HFFc6 (cell line): ENCODE results near the gene LYPD6. TPM values are rescaled to one million over a fixed set of nuclear protein-coding genes. Genes with fewer than 3 reads are reported as not detected.

Experiments
- DNase-seq: peaks from one replicate; pipeline ENCODE4 v3.0.0-alpha.2; 2018
- H3K27ac Mint-ChIP-seq: 2 replicates; pipeline ENCODE4 v1.8.0; 2020; ENCODE audit warnings: mild to moderate bottlenecking, mixed read lengths
- H3K27me3 Mint-ChIP-seq: 2 replicates; pipeline ENCODE4 v1.8.0; 2021; ENCODE audit warnings: mild to moderate bottlenecking, moderate library complexity, mixed read lengths; ENCODE audit not compliant: insufficient read depth
- H3K36me3 Mint-ChIP-seq: 2 replicates; pipeline ENCODE4 v1.8.0; 2021; ENCODE audit warnings: low read depth, mixed read lengths
- H3K4me1 Mint-ChIP-seq: 2 replicates; pipeline ENCODE4 v1.8.0; 2020; ENCODE audit warnings: low read depth, mixed read lengths
- H3K4me3 Mint-ChIP-seq: 2 replicates; pipeline ENCODE4 v1.8.0; 2020; ENCODE audit warnings: mild to moderate bottlenecking, moderate library complexity, mixed read lengths
- H3K9me3 Mint-ChIP-seq: 2 replicates; pipeline ENCODE4 v1.8.0; 2020; ENCODE audit warnings: mild to moderate bottlenecking, mixed read lengths
- total RNA-seq, 6 experiments: library from RNA; stranded (reverse); fragmentation: NEBNext Ultra II Directional; extraction: Animal tissue kit (Norgen Biotek cat#: 25700); gene quantifications; 2 replicates in 1 of 6; 3 replicates in 5 of 6; pipeline ENCODE4 v1.2.3, GENCODE V29; 2021
- TF ChIP-seq, protein P1 (sequence below): fragments of 200-600 bp; sonication (generic); IDR thresholded peaks from 2 replicates; pipeline ENCODE4 v1.5.0; 2021; ENCODE audit warnings: antibody characterized with exemption, mild to moderate bottlenecking

The LYPD6 gene
- total RNA-seq, 6 experiments from 2014 or later: 16.7 to 29.4 (median 22.4) TPM

DNA sequence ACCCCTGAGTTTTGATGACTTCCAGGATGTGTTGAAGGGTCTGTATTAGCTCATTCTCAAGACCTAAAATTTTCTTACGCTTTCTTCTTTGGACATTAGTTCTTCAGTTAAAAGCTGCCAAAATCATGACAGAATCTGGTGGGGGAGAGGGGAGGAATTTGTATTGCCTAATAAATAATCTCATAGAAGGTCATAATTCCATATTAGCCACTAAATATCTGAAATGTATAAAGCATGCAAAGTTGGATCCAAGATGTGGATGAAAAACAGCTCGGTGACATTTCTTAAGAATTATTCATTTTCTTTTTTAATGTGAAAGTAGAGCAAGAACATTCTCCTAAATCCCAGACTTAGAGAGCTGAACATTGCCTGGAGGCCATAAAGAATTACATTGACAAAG, 137.0 kb downstream of the LYPD6 start:
- H3K4me3 Mint-ChIP-seq: peak overlapping the region; percentile 27; the same call in 1 of the 2 replicates
- peak; percentile 36 for DNase-seq
- H3K36me3 Mint-ChIP-seq: peaks cover 30% of the 10 kb centered on the region
- TF ChIP-seq, protein P1, sequence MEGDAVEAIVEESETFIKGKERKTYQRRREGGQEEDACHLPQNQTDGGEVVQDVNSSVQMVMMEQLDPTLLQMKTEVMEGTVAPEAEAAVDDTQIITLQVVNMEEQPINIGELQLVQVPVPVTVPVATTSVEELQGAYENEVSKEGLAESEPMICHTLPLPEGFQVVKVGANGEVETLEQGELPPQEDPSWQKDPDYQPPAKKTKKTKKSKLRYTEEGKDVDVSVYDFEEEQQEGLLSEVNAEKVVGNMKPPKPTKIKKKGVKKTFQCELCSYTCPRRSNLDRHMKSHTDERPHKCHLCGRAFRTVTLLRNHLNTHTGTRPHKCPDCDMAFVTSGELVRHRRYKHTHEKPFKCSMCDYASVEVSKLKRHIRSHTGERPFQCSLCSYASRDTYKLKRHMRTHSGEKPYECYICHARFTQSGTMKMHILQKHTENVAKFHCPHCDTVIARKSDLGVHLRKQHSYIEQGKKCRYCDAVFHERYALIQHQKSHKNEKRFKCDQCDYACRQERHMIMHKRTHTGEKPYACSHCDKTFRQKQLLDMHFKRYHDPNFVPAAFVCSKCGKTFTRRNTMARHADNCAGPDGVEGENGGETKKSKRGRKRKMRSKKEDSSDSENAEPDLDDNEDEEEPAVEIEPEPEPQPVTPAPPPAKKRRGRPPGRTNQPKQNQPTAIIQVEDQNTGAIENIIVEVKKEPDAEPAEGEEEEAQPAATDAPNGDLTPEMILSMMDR: no peak
- H3K9me3 Mint-ChIP-seq: no peaks in the 10 kb centered on the region
- no peaks in the 10 kb centered on the region for H3K27me3 Mint-ChIP-seq
- peaks cover 14% of the 10 kb centered on the region for H3K4me1 Mint-ChIP-seq
- H3K27ac Mint-ChIP-seq: peak overlapping the region; percentile 11; the same call in 1 of the 2 replicates

DNA sequence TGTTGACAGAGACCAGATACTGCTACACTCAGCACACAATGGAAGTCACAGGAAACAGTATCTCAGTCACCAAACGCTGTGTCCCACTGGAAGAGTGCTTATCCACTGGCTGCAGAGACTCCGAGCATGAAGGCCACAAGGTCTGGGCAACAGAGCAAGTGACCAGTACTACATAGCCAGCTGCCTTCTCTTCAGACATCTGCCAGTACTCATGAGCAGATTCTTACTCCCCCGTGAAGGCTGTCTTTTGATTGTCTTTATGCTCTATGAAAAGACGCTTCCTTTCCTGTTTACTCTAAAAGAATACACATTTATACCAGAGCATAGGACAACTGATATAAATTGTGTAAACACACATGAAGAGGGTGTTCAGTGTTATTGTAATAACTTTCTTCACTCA, 138.2 kb downstream of the LYPD6 start:
- Mint-ChIP-seq H3K9me3 (no peaks in the 10 kb centered on the region), H3K27ac (no peak overlapping the region), H3K36me3 (peaks cover 30% of the 10 kb centered on the region), H3K4me1 (peaks cover 22% of the 10 kb centered on the region), H3K4me3 (no peak overlapping the region), H3K27me3 (no peaks in the 10 kb centered on the region)
- TF ChIP-seq, protein P1: no peak
- no peak for DNase-seq

DNA sequence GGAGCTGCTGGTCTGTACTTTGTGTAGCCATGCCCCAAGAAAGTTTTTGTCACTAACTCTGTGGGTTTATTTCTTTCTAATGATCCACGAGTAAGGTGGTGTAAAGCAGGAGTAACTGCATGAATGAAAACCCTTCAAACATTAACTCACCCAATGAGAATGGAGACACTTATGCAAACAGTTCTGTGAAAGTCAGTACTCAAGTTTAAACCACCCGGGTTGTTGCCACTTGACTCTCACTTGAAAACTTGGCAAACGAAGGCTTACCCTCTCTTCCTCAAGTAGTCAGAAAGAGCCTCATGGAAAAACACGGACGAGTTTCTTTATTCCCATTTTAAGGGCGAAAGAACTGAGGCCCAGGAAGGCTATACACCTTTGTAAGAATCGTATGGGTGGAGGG, 139.7 kb downstream of the LYPD6 start:
- H3K9me3 Mint-ChIP-seq: no peaks in the 10 kb centered on the region

DNA sequence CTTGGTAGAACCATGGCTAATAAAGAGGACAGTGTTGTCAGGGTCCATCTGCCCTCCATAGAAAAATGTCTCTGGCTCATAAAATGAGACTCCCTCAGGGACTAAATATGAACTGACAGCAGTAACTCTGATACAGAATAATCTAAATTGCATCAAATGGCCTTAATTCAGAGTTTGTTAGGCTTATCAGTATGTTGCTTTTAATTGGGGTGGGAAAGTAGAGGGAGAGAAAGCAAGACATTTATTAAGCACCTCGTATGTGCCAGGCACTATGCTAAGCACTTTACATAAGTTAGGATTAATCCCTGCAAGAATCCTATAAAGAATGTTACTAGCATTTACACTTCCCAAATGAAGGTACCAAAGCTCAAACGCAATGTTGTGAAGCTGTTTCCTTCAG, 142.0 kb downstream of the LYPD6 start:
- Mint-ChIP-seq H3K4me3 (no peak overlapping the region), H3K27ac (no peak overlapping the region), H3K36me3 (peaks cover 33% of the 10 kb centered on the region), H3K4me1 (peaks cover 23% of the 10 kb centered on the region), H3K27me3 (no peaks in the 10 kb centered on the region), H3K9me3 (no peaks in the 10 kb centered on the region)
- DNase-seq: no peak
- TF ChIP-seq, protein P1: no peak

More for the DNA sequence above, 139.7 kb downstream of the LYPD6 start:
- Mint-ChIP-seq H3K27me3 (no peaks in the 10 kb centered on the region), H3K4me3 (no peak overlapping the region), H3K36me3 (peaks cover 33% of the 10 kb centered on the region), H3K4me1 (peaks cover 23% of the 10 kb centered on the region), H3K27ac (no peak overlapping the region)
- TF ChIP-seq, protein P1: no peak
- DNase-seq: no peak

DNA sequence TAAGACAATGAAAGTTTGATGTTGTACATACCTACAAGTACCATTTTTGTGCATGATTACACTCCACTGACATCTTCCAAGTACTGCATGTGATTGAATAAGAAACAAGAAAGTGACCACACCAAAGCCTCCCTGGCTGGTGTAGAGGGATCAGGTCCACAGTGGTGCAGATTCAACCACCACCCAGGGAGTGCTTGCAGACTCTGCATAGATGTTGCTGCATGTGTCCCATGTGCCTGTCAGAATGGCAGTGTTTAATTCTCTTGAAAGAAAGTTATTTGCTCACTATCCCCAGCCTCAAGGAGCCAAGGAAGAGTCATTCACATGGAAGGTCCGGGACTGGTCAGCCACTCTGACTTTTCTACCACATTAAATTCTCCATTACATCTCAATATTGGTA, 142.7 kb downstream of the LYPD6 start:
- Mint-ChIP-seq H3K9me3 (no peaks in the 10 kb centered on the region), H3K4me1 (peaks cover 23% of the 10 kb centered on the region)

More for the DNA sequence above, 142.7 kb downstream of the LYPD6 start:
- Mint-ChIP-seq H3K36me3 (peaks cover 33% of the 10 kb centered on the region), H3K27me3 (no peaks in the 10 kb centered on the region), H3K4me3 (no peak overlapping the region), H3K27ac (no peak overlapping the region)
- TF ChIP-seq, protein P1: no peak
- no peak for DNase-seq
